IPS-15b (cell line): ENCODE results near the gene PEX26.
A peak's percentile ranks its signal among the peaks of the same experiment; 100 is the strongest.
"Not testable (repeated sequence)": the region's sequence is repeated elsewhere in the genome, so short reads cannot be mapped to it uniquely, and the experiment has no call there.

Source experiments
- H3K27me3 ChIP-seq: one replicate; pipeline ENCODE4 v1.6.1; 2013; ENCODE audit warnings: low read length; ENCODE audit not compliant: control insufficient read depth, insufficient read depth
- H3K36me3 ChIP-seq: one replicate; pipeline ENCODE4 v1.6.1; 2013; ENCODE audit warnings: low read length; ENCODE audit not compliant: control insufficient read depth, insufficient read depth
- H3K4me1 ChIP-seq: one replicate; pipeline ENCODE4 v1.6.1; 2013; ENCODE audit warnings: mild to moderate bottlenecking, low read length; ENCODE audit not compliant: control insufficient read depth, insufficient read depth
- H3K4me3 ChIP-seq: one replicate; pipeline ENCODE4 v1.5.1; 2013; ENCODE audit warnings: low read depth, low read length
- H3K9ac ChIP-seq: one replicate; pipeline ENCODE4 v1.6.1; 2013; ENCODE audit warnings: low read depth, mild to moderate bottlenecking, low read length
- H3K9me3 ChIP-seq: one replicate; pipeline ENCODE4 v1.6.1; 2013; ENCODE audit warnings: mild to moderate bottlenecking, low read length; ENCODE audit not compliant: control insufficient read depth, insufficient read depth

The PEX26 gene

GRCh38 chr22:18077639-18078328, at the start of gene PEX26:
TSS of gene PEX26 (plus strand) at chr22:18077990. CDS start at chr22:18078377, 387 bp downstream.
- H3K9ac ChIP-seq: peak within 1 kb of the TSS; percentile 94
- peaks cover 10% of the 10 kb centered on the region for H3K36me3 ChIP-seq
- no peaks in the 10 kb centered on the region for H3K4me1 ChIP-seq
- no peaks in the 10 kb centered on the region for H3K9me3 ChIP-seq
- H3K27me3 ChIP-seq: no peaks in the 10 kb centered on the region
- H3K4me3 ChIP-seq: peak within 1 kb of the TSS; percentile 99

- H3K4me3 ChIP-seq: no peak overlapping the region
- peaks cover 31% of the 10 kb centered on the region for H3K27me3 ChIP-seq
- H3K9ac ChIP-seq: no peak overlapping the region
- H3K9me3 ChIP-seq: no peaks in the 10 kb centered on the region
- H3K36me3 ChIP-seq: no peaks in the 10 kb centered on the region
- no peaks in the 10 kb centered on the region for H3K4me1 ChIP-seq
Measured at GRCh38 chr22:18028817-18029527, 48.8 kb upstream of the PEX26 start.

DNA sequence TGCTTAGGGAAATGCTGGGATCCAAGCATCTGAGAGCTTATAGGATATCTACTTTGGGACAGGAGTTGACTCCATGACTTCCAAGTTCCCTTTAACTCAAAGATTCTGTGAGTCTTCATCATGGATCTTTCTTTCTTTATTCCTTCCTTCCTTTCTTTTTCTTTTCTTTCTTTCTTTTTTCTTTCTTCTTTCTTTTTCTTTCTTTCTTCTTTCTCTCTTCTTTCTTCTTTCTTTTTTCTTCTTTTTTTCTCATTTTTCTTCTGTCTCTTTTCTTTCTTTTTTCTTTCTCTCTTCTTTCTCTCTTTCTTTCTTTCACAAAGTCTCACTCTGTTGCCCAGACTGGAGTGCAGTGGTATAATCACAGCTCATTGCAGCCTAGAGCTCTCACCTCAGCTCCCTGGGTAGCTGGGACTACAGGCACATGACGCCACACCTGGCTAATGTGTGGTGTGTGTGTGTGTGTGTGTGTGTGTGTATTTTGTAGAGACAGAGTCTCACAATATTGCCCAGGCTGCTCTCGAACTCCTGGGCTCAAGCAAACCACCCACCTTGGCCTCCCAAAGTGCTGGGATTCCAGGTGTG, 48.0 kb upstream of the PEX26 start:
- H3K36me3 ChIP-seq: no peaks in the 10 kb centered on the region
- H3K9ac ChIP-seq: no peak overlapping the region
- no peak overlapping the region for H3K4me3 ChIP-seq
- no peaks in the 10 kb centered on the region for H3K4me1 ChIP-seq
- H3K27me3 ChIP-seq: peaks cover 24% of the 10 kb centered on the region
- no peaks in the 10 kb centered on the region for H3K9me3 ChIP-seq

DNA sequence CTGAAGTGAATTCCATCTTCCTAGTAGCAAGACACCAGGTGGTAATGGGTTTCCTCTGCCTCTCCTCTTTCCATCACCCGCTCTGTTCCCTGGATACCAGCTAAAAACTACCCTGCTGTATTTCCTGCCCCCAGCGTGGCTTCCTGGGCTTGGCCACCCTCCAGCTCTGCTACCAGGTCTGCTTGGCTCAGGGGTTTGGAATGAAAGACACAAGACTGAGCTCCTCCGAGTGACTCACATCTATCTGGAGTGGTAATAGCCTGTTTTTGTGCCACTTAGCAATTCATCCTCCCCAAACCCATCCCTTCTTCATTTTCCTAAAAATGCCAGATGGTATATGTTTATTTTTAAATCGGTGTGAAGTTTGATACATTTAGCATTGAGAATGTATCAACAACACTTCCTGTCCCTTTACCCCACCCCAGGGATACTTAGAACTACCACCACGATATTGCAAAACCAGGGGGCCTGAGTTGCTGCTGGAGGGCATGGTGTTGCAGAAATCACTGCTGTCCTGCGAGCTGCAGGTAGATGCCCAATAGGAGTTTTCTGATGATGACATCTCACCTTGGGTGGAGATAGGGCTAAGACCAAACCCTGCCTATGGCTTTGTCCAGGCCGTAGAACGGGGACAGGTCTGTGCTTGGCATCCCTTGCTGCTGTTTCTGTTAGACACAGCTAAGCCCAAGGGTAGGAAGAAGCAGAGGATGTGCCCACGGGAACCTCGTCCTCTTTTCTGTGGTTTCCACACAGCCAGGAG, 45.9 kb upstream of the PEX26 start:
- no peaks in the 10 kb centered on the region for H3K36me3 ChIP-seq
- H3K4me1 ChIP-seq: no peaks in the 10 kb centered on the region
- H3K9me3 ChIP-seq: no peaks in the 10 kb centered on the region
- H3K9ac ChIP-seq: no peak overlapping the region
- H3K4me3 ChIP-seq: no peak overlapping the region
- H3K27me3 ChIP-seq: peaks cover 4% of the 10 kb centered on the region

DNA sequence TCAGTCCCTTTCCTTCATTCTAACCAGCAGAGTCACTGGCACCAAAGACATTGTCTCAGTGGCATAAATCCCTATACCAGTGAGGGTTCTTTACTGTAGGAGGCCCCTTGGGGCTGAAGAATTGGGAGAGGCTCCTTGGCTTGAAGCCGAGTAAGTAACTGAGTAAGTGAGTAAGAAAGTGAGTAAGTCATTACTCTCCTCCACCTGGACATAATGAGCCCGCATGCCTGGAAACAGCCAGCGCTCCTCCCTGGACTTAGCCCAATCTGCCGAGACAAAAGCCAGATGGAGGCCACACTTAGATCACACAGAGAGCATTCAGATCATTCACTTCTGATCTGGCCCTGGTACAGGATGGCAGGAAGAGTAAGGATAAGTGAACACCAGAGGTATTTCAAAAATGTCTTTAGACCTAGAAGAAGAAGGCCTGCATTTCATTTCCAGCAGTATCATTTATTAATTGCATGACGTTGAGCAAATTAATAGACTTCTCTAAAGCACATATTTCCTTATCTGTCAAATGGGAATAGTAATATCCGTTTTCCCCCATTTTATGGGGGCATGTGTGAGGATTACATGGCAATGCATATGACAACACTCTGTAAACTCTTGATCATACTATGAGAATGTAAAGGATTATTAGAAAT, 45.2 kb upstream of the PEX26 start:
- H3K27me3 ChIP-seq: peaks cover 4% of the 10 kb centered on the region
- H3K4me1 ChIP-seq: no peaks in the 10 kb centered on the region
- H3K9me3 ChIP-seq: no peaks in the 10 kb centered on the region
- no peaks in the 10 kb centered on the region for H3K36me3 ChIP-seq
- no peak overlapping the region for H3K4me3 ChIP-seq
- no peak overlapping the region for H3K9ac ChIP-seq

- Histone ChIP-seq H3K4me1 (no peaks in the 10 kb centered on the region), H3K36me3 (no peaks in the 10 kb centered on the region), H3K9me3 (no peaks in the 10 kb centered on the region), H3K9ac (no peak overlapping the region), H3K27me3 (peaks cover 2% of the 10 kb centered on the region), H3K4me3 (no peak overlapping the region)
Measured at GRCh38 chr22:18033204-18033998, 44.4 kb upstream of the PEX26 start.

GRCh38 chr22:18034076-18034475, 43.7 kb upstream of the PEX26 start:
- Histone ChIP-seq H3K9ac (no peak overlapping the region), H3K27me3 (peaks cover 2% of the 10 kb centered on the region), H3K9me3 (no peaks in the 10 kb centered on the region), H3K4me1 (no peaks in the 10 kb centered on the region), H3K36me3 (no peaks in the 10 kb centered on the region), H3K4me3 (no peak overlapping the region)

DNA sequence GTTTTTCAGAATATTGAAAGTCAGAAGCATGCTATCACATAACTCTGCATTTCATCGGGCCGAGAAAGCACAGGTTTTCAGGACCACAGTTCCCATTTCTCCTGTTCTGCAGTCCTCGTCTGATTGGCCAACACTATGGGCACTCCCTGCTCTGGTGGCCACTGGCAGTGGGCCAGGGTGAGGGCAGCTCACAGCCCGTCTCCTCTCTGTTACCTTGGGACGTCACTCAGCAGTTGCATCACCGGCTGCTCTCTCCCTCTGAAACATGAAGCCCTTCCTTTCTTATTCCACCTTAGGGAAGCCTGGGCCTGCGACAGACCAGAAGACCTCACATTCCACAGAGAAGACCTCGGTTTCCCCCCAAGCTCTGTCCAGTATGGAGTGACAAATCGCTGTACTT, 42.0 kb upstream of the PEX26 start:
- Histone ChIP-seq H3K36me3 (no peaks in the 10 kb centered on the region), H3K27me3 (no peaks in the 10 kb centered on the region), H3K4me1 (no peaks in the 10 kb centered on the region)

DNA sequence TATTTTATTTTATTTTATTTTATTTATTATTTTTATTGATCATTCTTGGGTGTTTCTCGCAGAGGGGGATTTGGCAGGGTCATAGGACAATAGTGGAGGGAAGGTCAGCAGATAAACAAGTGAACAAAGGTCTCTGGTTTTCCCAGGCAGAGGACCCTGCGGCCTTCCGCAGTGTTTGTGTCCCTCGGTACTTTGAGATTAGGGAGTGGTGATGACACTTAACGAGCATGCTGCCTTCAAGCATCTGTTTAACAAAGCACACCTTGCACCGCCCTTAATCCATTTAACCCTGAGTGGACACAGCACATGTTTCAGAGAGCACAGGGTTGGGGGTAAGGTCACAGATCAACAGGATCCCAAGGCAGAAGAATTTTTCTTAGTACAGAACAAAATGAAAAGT, 36.9 kb upstream of the PEX26 start:
- not testable (repeated sequence) for H3K4me1 ChIP-seq, H3K4me3 ChIP-seq, H3K36me3 ChIP-seq, H3K27me3 ChIP-seq, H3K9ac ChIP-seq, H3K9me3 ChIP-seq

More for the DNA sequence above, 42.0 kb upstream of the PEX26 start:
- Histone ChIP-seq H3K9me3 (no peaks in the 10 kb centered on the region), H3K9ac (no peak overlapping the region), H3K4me3 (no peak overlapping the region)

DNA sequence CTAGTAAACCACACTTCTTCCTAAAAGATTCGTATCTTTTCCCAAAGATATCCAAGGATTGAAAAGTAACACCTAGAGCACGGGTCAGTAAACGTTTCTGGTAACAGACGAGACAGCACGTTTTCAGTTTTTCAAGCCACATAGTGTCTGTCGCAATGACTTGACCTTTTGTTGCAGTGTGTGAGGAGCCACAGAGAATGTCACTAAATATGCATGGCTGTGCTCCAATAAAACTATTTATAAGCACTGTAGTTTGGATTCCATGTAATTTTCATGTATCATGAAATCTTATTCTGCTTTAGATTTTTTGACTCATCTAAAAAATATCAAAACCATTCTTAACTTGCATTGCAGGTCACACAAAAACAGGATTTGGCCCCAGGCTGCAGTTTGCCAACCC, 35.1 kb upstream of the PEX26 start:
- H3K9ac ChIP-seq: no peak overlapping the region
- H3K36me3 ChIP-seq: no peaks in the 10 kb centered on the region
- H3K4me1 ChIP-seq: no peaks in the 10 kb centered on the region
- H3K9me3 ChIP-seq: peaks cover 3% of the 10 kb centered on the region
- no peak overlapping the region for H3K4me3 ChIP-seq
- no peaks in the 10 kb centered on the region for H3K27me3 ChIP-seq
